HG03095 (cell line): ENCODE measurements around the gene LSM12.

Source experiments
- ATAC-seq: cut with Tn5 transposase; IDR thresholded peaks from one replicate; pipeline ENCODE4 v1.9.1; 2021; ENCODE audit warnings: moderate library complexity; ENCODE audit not compliant: unreplicated experiment

The LSM12 gene

DNA sequence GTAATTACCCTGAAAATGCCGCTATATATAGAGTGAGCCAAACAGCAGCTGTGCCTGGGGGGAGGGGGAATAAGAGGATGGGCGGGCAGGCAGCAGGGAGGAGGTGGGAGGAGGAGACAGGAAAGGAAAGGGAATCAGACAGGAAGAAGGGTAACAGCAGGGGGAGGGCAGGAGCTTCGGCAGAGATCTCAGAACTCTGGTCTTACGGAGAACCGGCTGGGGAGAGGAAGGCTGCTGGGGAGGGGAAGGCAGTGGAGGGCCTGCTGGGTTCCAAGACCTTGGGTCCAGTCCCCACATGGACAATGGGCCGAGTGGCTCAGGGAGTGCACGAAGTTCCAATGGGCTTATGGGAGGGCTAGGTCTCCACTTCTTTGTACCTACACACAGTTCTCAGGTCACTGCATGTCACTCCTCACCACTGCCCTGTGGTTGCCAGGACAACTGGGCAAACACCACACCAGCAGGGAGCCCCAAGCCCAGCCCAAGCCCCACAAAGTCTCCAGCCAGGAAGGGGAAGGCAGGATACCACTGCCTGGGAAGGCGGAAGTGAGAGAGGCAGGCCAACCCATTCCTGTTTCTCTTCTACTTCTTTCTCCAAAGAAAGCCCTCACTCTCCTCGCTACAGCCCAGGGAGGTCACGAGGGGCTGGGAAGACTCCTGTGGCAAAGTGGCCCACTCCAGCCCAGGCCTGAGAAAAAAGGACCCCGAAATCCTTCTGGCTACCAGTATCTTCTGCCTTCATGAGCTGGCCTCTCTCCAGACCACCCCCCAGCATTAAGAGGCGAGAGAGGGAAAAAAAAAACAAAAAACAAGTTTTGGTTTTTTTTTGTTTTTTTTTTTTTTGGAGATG, 29.4 kb upstream of the LSM12 start:
- ATAC-seq, result no peak

DNA sequence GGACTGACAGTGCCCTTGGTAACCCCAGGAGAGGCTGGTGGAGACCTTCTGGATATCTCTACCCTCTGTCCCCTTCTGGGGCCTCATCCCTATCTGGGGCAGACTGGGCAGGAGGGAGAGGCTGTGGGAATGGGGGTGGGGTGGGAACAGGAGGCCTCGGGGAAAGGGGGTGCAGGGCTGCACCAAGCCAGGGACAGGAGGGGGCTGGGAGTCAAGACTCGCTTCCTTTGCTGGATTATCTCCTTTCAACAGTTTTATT, 28.8 kb upstream of the LSM12 start:
- no peak for ATAC-seq

DNA sequence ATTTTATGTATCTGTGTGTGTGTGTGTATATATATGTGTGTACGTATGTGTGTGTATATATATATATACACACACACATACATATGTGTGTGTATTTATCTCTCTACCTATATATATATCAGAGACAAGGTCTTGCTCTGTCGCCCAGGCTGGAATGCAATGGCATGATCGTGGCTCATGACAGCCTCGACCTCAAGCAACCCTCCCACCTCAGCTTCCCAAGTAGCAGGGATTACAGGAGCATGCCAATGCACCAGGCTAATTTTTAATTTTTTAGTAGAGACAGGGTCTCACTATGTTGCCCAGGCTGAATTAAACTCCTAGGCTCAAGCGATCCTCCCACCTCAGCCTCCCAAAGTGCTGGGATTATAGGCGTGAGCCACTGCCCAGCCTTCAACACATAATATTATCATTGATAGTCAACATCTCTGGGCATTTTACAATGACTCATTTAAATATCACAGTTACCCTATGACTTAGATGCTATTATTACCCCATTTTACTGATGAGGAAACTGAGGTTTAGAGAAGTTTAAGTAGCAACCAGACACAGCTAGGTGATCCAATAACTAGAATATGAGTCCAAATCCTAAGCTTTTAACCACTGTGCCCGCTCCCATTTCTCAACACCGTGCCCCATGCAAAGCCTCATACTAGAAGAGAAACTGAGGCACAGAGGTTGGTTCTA, 28.4 kb upstream of the LSM12 start:
- no peak for ATAC-seq

DNA sequence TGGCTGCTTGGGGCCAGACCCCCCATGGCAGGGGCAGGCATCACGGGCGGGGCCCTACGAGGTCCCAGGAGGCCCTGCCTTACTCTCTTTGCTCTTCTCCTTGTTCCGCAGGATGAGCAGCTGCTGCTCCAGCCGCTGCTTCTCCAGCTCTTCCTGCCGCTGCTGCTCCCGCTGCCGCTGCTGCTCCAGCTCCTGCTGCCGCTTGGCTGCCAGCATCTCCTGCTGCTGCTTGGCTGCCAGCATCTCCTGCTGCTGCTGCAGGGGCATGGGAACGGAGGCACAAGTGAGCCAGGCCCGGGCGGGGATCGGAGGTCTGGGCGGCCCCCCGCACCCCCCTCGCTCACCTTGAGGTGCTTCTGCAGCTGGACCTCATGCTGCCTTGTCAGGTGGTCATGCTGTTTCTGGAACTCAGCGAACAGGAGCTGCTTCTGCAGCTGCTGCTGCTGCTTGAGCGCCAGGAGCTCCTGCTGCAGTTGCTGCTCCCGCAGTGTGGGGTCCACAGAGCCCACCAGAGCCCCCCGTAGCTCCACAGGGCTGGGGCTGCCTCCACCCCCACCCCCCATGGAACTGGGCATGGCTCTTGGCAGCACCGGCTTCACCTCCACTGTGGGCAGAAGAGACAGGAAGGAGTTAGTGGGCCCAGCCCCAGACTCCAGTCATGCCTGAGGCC, 26.9 kb upstream of the LSM12 start:
- no peak for ATAC-seq

DNA sequence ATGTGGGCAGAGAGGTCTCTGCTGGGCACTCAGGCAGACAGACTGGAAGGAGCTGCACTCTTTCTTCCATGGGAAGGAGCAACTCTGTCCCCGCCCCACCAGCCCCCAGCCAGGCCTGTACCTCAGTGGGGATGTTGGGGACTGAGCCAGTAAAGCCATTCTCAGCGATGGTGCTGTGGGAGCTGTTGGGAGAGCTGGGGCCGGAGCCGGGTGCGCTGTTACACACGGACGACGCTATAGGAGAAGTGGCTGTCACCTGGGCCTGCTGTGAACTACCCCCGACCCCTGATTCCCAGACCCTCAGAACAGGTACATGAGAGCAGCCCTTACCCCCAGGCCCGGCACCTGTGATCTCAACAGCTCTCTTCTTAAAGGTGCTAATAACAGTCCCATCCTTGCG, 25.6 kb upstream of the LSM12 start:
- ATAC-seq, result no peak

DNA sequence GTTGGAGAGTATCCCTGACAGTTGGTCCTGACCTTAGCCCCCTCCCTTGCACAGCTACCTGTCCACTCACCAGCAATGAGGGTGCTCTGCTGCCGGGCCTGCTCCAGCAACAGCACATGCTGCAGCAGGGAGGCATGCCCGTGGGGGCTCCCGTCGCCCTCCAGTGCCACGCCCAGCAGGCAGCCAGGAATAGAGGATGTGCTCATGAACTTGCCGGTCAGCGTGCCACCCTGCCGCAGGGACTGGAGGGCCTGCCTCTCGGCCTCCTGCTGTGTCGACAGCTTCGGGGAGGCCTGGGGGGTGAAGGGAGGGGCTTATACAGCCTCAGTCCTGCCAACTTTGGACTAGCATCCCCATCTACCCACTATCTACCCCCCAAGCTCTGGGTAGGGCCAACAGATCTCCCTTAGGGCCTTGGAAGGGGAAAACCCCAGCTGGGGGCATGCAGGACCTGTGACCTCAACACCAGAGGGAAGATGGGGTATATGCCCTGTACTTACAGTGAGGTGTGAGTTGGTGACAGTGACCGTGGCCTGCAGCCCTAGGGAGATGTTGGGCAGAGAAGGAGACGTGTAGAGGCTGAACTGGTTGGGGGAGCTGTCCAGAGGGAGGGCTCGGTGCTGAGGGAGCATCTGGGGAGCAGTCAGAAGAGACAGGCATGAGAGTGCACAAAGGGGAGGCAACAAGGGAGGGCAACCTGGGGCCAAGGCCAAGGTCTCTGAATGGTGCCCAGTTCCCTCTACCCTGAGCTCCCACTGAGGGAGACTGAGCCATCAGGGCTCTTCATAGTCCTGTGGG, 24.9 kb upstream of the LSM12 start:
- ATAC-seq, result no peak

DNA sequence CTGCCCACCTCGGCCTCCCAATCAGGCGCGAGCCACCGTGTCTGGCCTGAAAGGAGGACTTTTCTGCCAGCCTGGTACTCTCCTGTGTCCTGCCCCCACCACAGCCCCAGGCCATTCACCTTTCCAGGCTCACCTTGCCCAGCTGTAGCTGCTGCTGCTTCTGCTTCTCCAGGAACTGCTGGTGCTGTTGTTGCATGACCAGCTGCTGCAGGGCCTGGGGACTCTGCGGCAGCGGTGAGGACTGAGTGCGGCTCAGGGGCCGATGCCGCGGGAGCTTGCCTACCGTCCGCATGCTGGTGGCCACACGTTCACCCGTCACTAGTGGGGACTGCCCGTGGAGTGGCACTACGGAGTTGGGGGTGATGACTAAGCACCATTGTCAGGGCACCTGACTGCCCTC, 21.8 kb upstream of the LSM12 start:
- no peak for ATAC-seq

DNA sequence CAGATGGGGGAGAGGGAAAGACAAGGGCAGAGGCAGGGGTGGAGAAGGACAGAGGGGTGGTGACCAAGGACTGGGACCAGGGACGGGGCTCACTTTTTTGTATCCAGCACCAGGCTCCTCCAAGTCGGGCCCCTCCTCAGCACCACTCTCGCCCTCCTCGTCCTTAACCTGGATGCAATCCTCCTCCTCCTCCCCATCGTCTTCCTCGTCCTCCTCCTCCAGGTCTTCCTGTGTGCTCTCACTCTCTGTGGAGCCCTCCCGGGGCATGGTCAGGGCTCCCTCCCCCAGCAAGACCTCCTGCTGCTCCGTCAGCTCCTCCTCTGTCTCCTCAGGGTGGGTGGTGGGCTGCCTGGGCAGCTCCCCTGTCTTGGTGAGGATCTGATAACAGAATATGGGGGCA, 20.8 kb upstream of the LSM12 start:
- ATAC-seq, result no peak

DNA sequence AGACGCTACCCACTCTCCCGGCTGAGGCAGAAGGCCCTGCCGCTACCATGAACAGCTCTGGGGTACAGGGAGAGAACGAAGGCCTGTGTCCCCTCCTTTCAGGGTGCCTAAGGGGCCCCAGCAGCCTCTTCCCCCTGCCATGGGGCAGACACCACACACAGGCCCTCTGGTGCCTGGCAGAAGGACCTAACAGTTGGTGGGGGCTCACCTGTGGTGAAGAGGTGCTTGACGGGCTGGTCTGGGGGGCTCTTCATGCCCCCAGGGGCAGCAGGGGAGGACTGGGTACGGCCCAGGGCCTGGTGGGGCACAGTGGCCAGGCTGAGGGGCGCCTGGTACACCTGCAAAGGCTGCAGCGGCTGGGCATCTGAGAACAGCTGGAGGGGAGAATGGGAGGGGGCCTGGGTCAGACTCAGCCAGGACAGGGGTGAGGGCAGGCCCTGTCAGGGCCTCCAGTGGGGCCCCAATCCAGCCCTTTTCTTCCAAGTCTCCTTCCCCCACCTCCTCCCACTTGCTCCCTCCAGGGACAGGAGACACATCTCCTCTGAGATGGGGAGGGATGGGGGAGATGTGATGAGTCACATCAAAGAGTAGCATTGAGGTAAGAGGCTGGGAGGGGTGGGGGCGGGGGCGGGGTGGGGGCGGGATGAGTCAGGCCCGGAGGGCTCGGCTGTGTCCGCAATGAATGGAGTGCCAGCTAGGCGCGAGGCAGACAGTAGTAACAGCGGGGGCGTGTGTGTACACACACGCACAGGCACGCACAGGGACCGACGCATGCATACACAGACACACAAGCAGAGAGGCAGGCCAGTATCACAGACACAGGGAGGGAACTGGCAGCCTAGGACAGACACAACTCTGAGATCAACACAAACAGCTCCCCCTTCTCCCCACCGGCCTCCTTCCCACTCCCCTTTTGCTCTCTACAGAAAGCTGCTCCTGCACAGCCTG, 20.2 kb upstream of the LSM12 start:
- no peak for ATAC-seq

DNA sequence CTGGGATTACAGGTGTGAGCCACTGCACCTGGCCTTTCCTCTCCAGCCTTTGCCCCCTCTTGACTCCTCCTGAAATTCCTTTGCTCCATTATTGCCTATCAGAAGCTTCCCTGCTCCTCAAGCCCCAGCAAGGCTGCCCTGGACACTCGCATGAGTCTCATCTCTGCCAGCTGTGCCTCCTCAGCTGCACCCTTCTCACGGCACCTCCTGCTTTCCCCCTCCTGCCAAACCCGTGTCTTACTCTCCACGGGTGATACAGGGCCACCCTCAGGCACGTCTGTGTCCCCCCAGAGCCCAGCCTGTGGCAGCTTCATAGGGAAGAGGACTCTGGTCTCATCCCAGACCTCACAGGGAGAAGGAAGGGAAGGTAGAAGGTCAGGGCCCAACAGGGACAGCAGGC, 19.4 kb upstream of the LSM12 start:
- ATAC-seq, result no peak

DNA sequence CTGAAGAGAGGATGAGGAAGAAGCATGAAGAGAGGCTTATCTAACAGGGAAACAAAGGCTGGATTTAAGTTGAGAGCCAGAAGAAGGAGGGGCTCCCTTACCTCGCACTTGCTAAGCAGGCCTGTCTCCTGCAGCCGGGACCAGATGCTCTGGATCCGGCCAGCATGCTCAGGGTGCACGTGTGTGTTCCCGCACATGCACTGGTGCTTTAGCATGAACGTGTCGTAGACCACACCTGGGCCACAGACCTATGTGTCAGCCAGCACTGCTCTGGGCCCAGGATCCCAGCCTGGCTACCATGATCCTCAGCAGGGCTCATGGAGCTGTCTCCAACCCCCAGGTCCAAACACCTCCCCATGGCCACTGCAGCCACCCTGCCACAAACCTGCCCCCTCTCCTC, 18.4 kb upstream of the LSM12 start:
- ATAC-seq, result no peak

DNA sequence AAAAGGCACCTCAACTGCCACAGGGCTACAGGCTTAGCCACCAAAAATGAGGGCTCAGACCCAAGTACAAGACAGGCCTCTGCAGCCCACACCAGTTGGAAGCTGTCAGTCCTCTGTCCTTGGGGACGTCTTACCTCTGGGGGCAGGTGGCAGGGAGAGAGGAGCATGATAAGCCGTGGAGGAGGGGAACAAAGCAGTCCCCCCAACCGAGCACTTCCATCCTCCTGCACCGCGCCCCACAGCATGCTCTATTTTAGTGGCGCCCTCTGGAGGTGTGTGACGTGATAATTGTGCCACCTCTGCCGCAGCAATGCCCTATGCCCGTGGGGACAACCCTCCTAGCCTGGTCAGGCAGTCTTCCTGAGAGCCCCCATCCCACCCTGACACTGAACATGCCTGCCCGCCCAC, 17.7 kb upstream of the LSM12 start:
- ATAC-seq, result no peak

DNA sequence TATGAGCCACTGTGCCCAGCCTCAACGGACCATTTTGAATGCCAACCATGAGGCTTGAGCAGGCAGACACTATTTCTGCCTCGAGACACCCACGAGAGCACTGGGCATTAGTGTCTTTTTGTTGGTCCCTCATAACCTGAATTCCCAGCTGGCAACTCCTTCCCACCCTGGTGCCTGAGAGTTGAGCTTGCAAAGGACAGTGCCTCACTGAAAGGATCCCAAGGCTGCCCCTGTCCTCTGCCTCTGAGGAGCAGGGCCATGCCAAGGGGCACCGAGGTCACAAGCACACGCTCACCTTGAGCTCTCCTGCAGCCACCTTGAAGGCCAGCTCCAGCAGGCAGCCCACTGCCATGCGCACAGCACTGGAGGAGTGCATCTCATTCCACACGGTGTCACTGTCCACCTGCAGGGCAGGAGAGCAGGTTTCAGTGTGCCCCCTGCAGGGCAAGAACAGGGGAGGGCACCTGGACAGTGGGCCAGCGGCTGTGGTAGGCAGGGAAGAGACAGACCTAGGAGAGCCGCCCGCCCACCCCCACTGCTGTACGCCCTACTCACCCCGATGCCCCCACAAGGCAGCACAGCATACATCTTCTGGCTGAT, 16.9 kb upstream of the LSM12 start:
- no peak for ATAC-seq

DNA sequence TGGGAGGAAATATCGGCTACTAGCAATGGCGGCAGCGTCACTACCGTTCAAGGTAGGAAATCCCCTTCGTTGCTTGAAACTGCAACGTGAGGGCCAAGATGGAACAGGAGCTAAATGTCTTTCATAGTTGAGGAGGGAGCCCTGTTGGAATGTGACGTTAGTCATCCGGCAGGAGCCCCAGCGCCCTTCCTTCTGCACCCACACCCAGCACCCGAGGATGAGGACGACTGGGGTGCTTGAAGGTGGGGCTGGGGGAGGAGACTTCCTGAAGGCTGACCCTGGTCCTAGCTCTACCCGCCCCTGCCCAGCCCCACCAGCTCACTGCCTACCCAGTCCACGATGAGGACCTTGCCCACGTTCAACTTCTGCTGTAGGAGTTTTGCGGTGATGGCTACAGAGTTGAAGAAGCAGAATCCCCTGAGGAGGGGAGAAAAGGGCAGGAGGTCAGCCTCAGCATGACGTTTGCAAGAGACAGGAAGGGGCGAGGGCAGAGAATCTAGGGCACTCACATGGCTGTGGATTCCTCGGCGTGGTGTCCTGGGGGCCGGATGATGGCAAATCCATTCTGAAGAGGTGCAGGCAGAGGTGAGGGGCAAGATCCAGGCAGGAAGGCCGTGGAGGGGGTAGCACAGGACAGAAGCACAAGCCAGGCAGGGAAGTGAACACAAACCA, 15.9 kb upstream of the LSM12 start:
- no peak for ATAC-seq

DNA sequence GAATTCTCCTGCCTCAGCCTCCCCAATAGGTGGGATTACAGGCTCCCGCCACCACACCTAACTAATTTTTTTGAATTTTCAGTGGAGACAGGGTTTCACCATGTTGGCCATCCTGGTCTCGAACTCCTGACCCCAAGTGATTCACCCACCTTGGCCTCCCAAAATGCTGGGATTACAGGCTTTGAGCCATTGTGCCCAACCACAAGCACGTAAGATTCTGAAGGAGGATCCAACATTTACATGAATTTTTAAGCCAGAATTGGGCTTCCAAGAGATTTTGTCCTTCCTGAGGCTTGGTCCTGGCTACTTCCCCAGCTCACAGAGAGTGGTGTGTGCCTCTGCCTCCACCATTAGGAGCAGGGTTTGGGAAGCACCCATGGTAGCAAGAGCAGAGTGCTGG, 15.2 kb upstream of the LSM12 start:
- ATAC-seq, result no peak

DNA sequence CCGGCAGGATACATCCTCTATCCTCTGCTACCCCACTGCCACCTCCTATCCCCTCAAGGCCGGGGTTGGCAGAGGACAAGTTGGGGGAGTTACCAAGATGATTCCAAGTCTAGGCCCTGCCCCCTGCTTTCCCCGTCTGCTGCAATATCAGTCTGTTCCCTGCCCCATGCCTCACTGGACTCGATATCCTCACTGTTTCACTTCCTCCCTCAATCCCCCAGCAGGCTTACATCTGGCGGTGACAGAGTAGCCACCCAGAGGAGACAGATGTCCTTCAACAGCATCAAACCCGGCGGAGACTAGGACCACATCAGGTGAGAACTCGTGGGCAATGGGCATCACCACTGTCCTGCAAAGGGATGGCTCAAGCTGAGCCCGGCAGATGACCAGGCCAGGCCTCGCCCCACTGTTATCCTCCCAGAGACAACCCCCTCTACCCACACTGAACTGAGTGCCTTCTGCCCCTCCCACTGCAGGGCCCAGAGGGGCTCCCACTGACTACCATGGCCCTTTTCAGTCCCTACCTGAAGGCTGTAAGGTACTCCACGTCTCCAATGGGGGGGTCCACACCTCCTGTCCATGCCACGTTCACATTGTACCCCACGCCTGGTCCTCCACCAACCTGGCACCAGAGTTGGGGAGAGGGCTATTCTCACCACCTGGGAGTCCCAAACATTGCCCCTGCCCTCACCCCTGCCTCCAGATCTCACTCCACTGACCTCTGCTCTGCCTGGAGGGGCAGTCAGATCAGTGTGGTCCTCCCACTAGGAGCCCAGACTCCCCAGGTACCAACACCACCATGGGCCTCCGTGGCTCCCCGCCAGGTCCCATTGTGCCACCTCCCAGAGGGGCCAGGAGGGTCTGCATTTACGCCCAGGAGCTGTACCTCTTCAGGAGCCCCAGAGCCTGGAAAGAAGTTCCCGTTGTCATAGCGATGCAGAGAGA, 13.7 kb upstream of the LSM12 start:
- no peak for ATAC-seq

DNA sequence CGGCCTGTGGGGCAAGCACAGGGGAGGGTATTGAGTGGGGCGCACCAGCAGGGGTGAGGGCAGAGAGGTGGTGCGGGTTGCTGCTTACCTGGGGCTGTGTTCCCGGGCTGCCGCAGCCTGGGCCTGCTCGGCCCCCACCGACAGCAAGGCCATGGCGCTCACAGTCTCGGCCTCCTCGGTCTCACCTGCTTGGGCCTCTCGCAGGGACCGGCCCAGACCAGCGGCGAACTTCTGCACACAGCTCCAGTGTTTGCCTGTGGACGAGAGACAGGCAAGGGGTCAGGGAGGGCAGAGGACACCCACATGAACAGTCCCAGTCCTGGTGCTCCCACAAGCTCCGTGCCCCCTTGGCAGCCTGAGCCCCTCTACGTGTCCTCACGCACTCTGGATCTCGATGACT, 11.9 kb upstream of the LSM12 start:
- ATAC-seq, result no peak

DNA sequence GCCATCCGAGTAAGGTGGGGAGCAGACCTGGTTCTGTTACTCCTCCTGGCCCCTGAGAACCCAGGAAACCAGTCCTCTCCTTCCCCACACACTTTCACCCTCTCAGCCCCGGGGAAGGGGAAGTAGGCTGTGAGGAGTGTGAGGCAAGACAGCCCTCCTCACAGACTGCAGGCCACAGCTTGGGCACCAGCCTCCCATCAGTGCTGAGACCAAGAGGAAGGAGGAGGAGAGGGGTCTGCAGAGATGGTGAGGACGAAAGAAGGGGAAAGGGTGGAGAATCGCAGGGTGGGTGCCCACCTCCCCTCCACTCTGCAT, 11.1 kb upstream of the LSM12 start:
- ATAC-seq, result no peak
